Breast epithelium (tissue), 3 donors: ENCODE results near the gene RASA3.

ENCODE experiments used
- CTCF ChIP-seq, 3 donors: fragments of 450-650 bp; IDR thresholded peaks; one replicate each; pipeline ENCODE4 v1.5.1; 2016 to 2017; ENCODE audit warnings: antibody characterized with exemption in 3 of 3, mild to moderate bottlenecking in 3 of 3, moderate library complexity in 3 of 3
- POLR2A ChIP-seq: fragments of 450-650 bp; IDR thresholded peaks from one replicate; pipeline ENCODE4 v1.6.1; 2016; ENCODE audit warnings: antibody characterized with exemption, mild to moderate bottlenecking, moderate library complexity
- POLR2AphosphoS5 ChIP-seq, 3 donors: sonication (generic); formaldehyde crosslinking; IDR thresholded peaks; one replicate each; pipeline ENCODE4 v1.6.1; 2017; ENCODE audit warnings: antibody characterized with exemption in 3 of 3

DNA sequence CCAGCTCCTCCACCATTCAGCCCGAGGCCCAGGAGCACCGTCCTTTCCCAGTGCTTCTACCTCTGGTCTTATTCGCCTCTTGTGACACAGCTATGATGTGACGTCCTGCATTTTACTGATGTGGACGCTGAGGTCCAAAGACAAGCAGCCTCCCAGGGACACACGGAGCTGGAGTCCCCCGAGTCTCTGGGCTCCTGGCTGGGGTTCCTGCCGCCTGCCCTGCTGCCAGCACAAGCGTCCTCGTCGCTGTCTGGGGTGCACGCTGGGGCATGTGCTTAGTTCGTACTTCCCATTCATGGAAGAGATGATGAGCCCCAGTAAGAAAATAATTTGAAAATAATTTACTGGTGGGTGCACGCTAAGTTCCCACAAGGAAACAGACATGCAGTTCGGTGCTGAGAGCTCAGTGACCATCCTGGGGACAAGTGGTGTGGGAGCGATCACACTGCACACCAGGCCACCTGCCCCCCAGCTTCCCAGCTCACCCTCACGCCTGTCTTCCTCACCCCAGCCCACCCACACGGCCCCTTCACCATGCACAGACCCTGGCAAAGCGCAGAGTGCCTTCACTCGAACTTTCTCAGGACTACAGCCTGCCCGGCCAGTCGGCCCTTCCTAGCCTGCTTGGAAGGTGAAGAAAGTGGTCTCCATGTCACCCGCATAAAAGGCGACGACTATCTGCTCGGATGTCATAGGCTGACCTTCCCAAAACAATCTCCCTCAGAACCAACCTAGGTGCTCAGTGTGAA, 32.4 kb upstream of the RASA3 start:
- TF ChIP-seq CTCF (IDR thresholded peaks at IDR 0.05) = no peak
- TF ChIP-seq POLR2AphosphoS5 (IDR thresholded peaks at IDR 0.05) = no peak
- no peak for TF ChIP-seq POLR2A
